A549 (cell line): Measurements from ENCODE around the gene BCLAF1.

ENCODE experiments used
- CBX8 ChIP-seq: fragments of 200-600 bp; sonication (generic); IDR thresholded peaks from 2 replicates; pipeline ENCODE4 v1.6.1; 2016
- CHD4 ChIP-seq: fragments of 200-600 bp; sonication (generic); IDR thresholded peaks from 2 replicates; pipeline ENCODE4 v1.6.1; 2016; ENCODE audit warnings: antibody characterized with exemption, mild to moderate bottlenecking, borderline replicate concordance
- CTCF ChIP-seq: fragments of >200 bp; sonication (Bioruptor Twin); formaldehyde crosslinking; IDR thresholded peaks from 3 replicates; pipeline ENCODE4 v1.5.1; 2016
- EP300 ChIP-seq, 2 experiments: fragments of >200 bp; sonication (Bioruptor Twin); formaldehyde crosslinking; IDR thresholded peaks; 2 replicates in 1 of 2; 3 replicates in 1 of 2; pipeline ENCODE4 v1.6.1; 2016 to 2017
- FOSL2 ChIP-seq, 2 experiments: fragments of 450-650 bp in 1 of 2; fragments of >200 bp in 1 of 2; sonication (Bioruptor Twin) in 1 of 2; formaldehyde crosslinking; IDR thresholded peaks; 2 replicates each; pipeline versions ENCODE4 v1.5.0 to v1.6.1; 2016 to 2020; ENCODE audit warnings: mild to moderate bottlenecking in 1 of 2, moderate library complexity in 1 of 2
- GATA3 ChIP-seq: IDR thresholded peaks from 2 replicates; pipeline ENCODE4 v1.6.1; 2012; ENCODE audit warnings: borderline replicate concordance
- HMGXB4 ChIP-seq: fragments of 250-450 bp; sonication (Bioruptor Pico); IDR thresholded peaks from 2 replicates; pipeline ENCODE4 v1.5.0; 2021; ENCODE audit warnings: mild to moderate bottlenecking, moderate library complexity, borderline replicate concordance
- KDM5A ChIP-seq: fragments of 200-600 bp; sonication (generic); IDR thresholded peaks from 2 replicates; pipeline ENCODE4 v1.6.1; 2016; ENCODE audit warnings: antibody characterized with exemption, mild to moderate bottlenecking
- MAX ChIP-seq: IDR thresholded peaks from 2 replicates; pipeline ENCODE4 v1.6.1; 2012
- POLR2A ChIP-seq: IDR thresholded peaks from 2 replicates; pipeline ENCODE4 v1.6.1; 2012; ENCODE audit warnings: mild to moderate bottlenecking, low read length
- RAD21 ChIP-seq, 2 experiments: fragments of >200 bp in 1 of 2; sonication (Bioruptor Twin) in 1 of 2; formaldehyde crosslinking in 1 of 2; IDR thresholded peaks in 1 of 2; conservative IDR thresholded peaks in 1 of 2; 2 replicates in 1 of 2; 3 replicates in 1 of 2; pipeline ENCODE4 v1.6.1; 2012 to 2018; ENCODE audit warnings: inconsistent platforms in 1 of 2
- TF ChIP-seq, protein P1 (sequence below): fragments of 450-650 bp; IDR thresholded peaks from 2 replicates; pipeline ENCODE4 v1.6.1; 2014; ENCODE audit warnings: antibody characterized with exemption
- TF ChIP-seq, protein P2 (sequence below): fragments of 150-350 bp; IDR thresholded peaks from 2 replicates; pipeline ENCODE4 v1.6.1; 2014; ENCODE audit warnings: low read depth, mild to moderate bottlenecking, low read length
- TF ChIP-seq, protein P3 (sequence below): fragments of 200-600 bp; sonication (generic); IDR thresholded peaks from 2 replicates; pipeline ENCODE4 v1.6.1; 2016; ENCODE audit warnings: antibody characterized with exemption, mild to moderate bottlenecking, moderate library complexity

GRCh38 chr6:136319732-136320131 lies 30.1 kb upstream of the BCLAF1 start:
- no peak for TF ChIP-seq POLR2A
- no peak for TF ChIP-seq MAX
- TF ChIP-seq CTCF = no peak
- TF ChIP-seq FOSL2 (IDR thresholded peaks at IDR 0.05) = no peak
- TF ChIP-seq FOSL2 (CRISPR knock-in tag; IDR thresholded peaks at IDR 0.05) = no peak
- TF ChIP-seq, protein P1, sequence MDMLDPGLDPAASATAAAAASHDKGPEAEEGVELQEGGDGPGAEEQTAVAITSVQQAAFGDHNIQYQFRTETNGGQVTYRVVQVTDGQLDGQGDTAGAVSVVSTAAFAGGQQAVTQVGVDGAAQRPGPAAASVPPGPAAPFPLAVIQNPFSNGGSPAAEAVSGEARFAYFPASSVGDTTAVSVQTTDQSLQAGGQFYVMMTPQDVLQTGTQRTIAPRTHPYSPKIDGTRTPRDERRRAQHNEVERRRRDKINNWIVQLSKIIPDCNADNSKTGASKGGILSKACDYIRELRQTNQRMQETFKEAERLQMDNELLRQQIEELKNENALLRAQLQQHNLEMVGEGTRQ = no peak
- TF ChIP-seq GATA3 = no peak
- no peak for TF ChIP-seq RAD21 (conservative IDR thresholded peaks at IDR 0.05 in 1 of 2, IDR thresholded peaks at IDR 0.05 in 1 of 2)
- no peak for TF ChIP-seq CBX8
- no peak for TF ChIP-seq KDM5A
- no peak for TF ChIP-seq CHD4
- no peak for TF ChIP-seq EP300 (IDR thresholded peaks at IDR 0.05)
- TF ChIP-seq HMGXB4 = no peak
- TF ChIP-seq, protein P2, sequence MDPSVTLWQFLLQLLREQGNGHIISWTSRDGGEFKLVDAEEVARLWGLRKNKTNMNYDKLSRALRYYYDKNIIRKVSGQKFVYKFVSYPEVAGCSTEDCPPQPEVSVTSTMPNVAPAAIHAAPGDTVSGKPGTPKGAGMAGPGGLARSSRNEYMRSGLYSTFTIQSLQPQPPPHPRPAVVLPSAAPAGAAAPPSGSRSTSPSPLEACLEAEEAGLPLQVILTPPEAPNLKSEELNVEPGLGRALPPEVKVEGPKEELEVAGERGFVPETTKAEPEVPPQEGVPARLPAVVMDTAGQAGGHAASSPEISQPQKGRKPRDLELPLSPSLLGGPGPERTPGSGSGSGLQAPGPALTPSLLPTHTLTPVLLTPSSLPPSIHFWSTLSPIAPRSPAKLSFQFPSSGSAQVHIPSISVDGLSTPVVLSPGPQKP = no peak
- TF ChIP-seq, protein P3, sequence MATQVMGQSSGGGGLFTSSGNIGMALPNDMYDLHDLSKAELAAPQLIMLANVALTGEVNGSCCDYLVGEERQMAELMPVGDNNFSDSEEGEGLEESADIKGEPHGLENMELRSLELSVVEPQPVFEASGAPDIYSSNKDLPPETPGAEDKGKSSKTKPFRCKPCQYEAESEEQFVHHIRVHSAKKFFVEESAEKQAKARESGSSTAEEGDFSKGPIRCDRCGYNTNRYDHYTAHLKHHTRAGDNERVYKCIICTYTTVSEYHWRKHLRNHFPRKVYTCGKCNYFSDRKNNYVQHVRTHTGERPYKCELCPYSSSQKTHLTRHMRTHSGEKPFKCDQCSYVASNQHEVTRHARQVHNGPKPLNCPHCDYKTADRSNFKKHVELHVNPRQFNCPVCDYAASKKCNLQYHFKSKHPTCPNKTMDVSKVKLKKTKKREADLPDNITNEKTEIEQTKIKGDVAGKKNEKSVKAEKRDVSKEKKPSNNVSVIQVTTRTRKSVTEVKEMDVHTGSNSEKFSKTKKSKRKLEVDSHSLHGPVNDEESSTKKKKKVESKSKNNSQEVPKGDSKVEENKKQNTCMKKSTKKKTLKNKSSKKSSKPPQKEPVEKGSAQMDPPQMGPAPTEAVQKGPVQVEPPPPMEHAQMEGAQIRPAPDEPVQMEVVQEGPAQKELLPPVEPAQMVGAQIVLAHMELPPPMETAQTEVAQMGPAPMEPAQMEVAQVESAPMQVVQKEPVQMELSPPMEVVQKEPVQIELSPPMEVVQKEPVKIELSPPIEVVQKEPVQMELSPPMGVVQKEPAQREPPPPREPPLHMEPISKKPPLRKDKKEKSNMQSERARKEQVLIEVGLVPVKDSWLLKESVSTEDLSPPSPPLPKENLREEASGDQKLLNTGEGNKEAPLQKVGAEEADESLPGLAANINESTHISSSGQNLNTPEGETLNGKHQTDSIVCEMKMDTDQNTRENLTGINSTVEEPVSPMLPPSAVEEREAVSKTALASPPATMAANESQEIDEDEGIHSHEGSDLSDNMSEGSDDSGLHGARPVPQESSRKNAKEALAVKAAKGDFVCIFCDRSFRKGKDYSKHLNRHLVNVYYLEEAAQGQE = no peak
